Upper lobe of left lung (tissue), 6 donors: ENCODE data around the gene USH1G. TPM values are rescaled to one million over a fixed set of nuclear protein-coding genes. Genes with fewer than 3 reads are reported as not detected.
"Not testable (repeated sequence)": the region's sequence is repeated elsewhere in the genome, so short reads cannot be mapped to it uniquely, and the experiment has no call there.

ENCODE experiments used
- ATAC-seq, 2 donors: fragments of 200-7000 bp; cut with Tn5 transposase; one replicate each; pipeline ENCODE4 v1.9.1; 2022; ENCODE audit warnings: mild to moderate bottlenecking in 2 of 2, moderate library complexity in 2 of 2; ENCODE audit not compliant: low FRiP score in 2 of 2
- DNase-seq, 2 donors: peaks; one replicate each; pipeline ENCODE4 v3.0.0-alpha.2; 2019 to 2020
- H3K27ac ChIP-seq, 4 donors: fragments of 200-600 bp; sonication (generic); one replicate each; pipeline ENCODE4 v1.5.1; 2016 to 2019
- H3K27me3 ChIP-seq, 4 donors: fragments of 200-600 bp; sonication (generic); one replicate each; pipeline ENCODE4 v1.5.1; 2017 to 2019
- H3K36me3 ChIP-seq, 4 donors: fragments of 200-600 bp; sonication (generic); one replicate each; pipeline ENCODE4 v1.5.1; 2016 to 2019
- H3K4me1 ChIP-seq, 4 donors: fragments of 200-600 bp; sonication (generic); one replicate each; pipeline ENCODE4 v1.5.1; 2018 to 2019
- H3K4me3 ChIP-seq, 4 donors: fragments of 200-600 bp; sonication (generic); one replicate each; pipeline ENCODE4 v1.5.1; 2017 to 2019; ENCODE audit warnings: mild to moderate bottlenecking in 2 of 4, moderate library complexity in 1 of 4
- H3K9me3 ChIP-seq, 4 donors: fragments of 200-600 bp; sonication (generic); one replicate each; pipeline ENCODE4 v1.5.1; 2018 to 2019
- EP300 ChIP-seq, 4 donors: sonication (generic); formaldehyde crosslinking; IDR thresholded peaks; one replicate each; pipeline ENCODE4 v1.5.1; 2017; ENCODE audit warnings: antibody characterized with exemption in 4 of 4, control low read depth in 2 of 4
- POLR2A ChIP-seq, 4 donors: fragments of 450-650 bp; IDR thresholded peaks; one replicate each; pipeline ENCODE4 v1.5.1; 2016 to 2017; ENCODE audit warnings: antibody characterized with exemption in 4 of 4, mild to moderate bottlenecking in 2 of 4
- POLR2AphosphoS5 ChIP-seq, 2 donors: sonication (generic); formaldehyde crosslinking; IDR thresholded peaks; one replicate each; pipeline ENCODE4 v1.5.1; 2017; ENCODE audit warnings: antibody characterized with exemption in 2 of 2
- WGBS, 2 donors: methylation state at CpG; one replicate each; pipeline ENCODE4 v1.1.5; 2017 to 2018; 5-methylcytosine and 5-hydroxymethylcytosine counted together
- total RNA-seq, 6 donors: library from RNA; depleted of rRNA in 4 of 6; stranded (reverse); fragments of >200 nt in 4 of 6; gene quantifications; one replicate each; pipeline versions ENCODE4 v1.1.0 to v1.2.1, GENCODE V29; 2016 to 2021
- TF ChIP-seq, protein P1 (sequence below), 6 experiments: fragments of 450-650 bp in 4 of 6; fragments of 200-600 bp in 2 of 6; sonication (generic) in 2 of 6; IDR thresholded peaks; one replicate each; pipeline ENCODE4 v1.5.1; 2016 to 2019; ENCODE audit warnings: antibody characterized with exemption in 6 of 6
- donor health status: DM: no; HTN: no; CAD: no; lungs with moderate emphysema.
- donor health status: DM: no; HTN: yes; CAD: no; lungs with severe emphysema.

USH1G gene
- total RNA-seq, 6 donors from 2014 or later: 0.13 TPM; not detected in 5

DNA sequence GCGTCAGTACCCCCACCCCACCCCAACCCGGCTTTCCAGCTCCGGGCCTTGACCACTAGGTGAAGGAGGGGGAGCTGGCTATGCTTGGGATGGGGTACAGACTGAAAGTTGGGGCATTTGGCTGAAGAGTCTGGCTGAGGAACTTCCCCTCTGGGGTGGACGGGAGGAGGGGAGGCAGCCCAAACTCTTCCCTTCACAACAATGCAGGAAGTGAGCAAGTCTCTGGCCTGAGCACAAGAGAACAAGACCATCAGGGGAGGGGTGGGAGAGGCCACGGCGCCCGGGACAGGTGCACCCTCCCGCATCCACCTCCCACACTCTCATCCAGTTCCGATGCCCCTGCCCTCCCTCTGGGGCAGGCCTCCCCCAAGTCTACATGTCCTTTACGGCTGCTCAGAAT, 5.6 kb downstream of the USH1G start:
- H3K4me3 ChIP-seq: no peak overlapping the region
- WGBS, 2 donors: 42 to 58% methylated on average over 5 to 10 of the region's 10 CpGs
- H3K27me3 ChIP-seq: peaks cover 0 to 11% (median 5%) of the 10 kb centered on the region in 4 donors
- no peaks in the 10 kb centered on the region for H3K4me1 ChIP-seq
- no peaks in the 10 kb centered on the region for H3K36me3 ChIP-seq
- no peaks in the 10 kb centered on the region for H3K9me3 ChIP-seq
- ATAC-seq: peak in 1 of 2 donors; percentile 41
- no peak for TF ChIP-seq EP300 (IDR thresholded peaks at IDR 0.05)
- TF ChIP-seq, protein P1, sequence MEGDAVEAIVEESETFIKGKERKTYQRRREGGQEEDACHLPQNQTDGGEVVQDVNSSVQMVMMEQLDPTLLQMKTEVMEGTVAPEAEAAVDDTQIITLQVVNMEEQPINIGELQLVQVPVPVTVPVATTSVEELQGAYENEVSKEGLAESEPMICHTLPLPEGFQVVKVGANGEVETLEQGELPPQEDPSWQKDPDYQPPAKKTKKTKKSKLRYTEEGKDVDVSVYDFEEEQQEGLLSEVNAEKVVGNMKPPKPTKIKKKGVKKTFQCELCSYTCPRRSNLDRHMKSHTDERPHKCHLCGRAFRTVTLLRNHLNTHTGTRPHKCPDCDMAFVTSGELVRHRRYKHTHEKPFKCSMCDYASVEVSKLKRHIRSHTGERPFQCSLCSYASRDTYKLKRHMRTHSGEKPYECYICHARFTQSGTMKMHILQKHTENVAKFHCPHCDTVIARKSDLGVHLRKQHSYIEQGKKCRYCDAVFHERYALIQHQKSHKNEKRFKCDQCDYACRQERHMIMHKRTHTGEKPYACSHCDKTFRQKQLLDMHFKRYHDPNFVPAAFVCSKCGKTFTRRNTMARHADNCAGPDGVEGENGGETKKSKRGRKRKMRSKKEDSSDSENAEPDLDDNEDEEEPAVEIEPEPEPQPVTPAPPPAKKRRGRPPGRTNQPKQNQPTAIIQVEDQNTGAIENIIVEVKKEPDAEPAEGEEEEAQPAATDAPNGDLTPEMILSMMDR (IDR thresholded peaks at IDR 0.05): no peak
- TF ChIP-seq POLR2A (IDR thresholded peaks at IDR 0.05): no peak
- no peak for TF ChIP-seq POLR2AphosphoS5 (IDR thresholded peaks at IDR 0.05)
- H3K27ac ChIP-seq: no peak overlapping the region
- DNase-seq: no peak

GRCh38 chr17:74916851-74917199, 6.2 kb downstream of the USH1G start:
- peaks cover 0 to 7% (median 2%) of the 10 kb centered on the region in 4 donors for H3K27me3 ChIP-seq
- no peak overlapping the region for H3K4me3 ChIP-seq
- 93 to 95% methylated on average over 11 of the region's 11 CpGs for WGBS, 2 donors
- DNase-seq (no peak), ATAC-seq (no peak)
- no peak overlapping the region for H3K27ac ChIP-seq
- H3K9me3 ChIP-seq: no peaks in the 10 kb centered on the region
- H3K4me1 ChIP-seq: no peaks in the 10 kb centered on the region
- H3K36me3 ChIP-seq: no peaks in the 10 kb centered on the region
- TF ChIP-seq POLR2A (IDR thresholded peaks at IDR 0.05) (no peak), EP300 (IDR thresholded peaks at IDR 0.05) (no peak), POLR2AphosphoS5 (IDR thresholded peaks at IDR 0.05) (no peak)
- TF ChIP-seq, protein P1 (IDR thresholded peaks at IDR 0.05): no peak

DNA sequence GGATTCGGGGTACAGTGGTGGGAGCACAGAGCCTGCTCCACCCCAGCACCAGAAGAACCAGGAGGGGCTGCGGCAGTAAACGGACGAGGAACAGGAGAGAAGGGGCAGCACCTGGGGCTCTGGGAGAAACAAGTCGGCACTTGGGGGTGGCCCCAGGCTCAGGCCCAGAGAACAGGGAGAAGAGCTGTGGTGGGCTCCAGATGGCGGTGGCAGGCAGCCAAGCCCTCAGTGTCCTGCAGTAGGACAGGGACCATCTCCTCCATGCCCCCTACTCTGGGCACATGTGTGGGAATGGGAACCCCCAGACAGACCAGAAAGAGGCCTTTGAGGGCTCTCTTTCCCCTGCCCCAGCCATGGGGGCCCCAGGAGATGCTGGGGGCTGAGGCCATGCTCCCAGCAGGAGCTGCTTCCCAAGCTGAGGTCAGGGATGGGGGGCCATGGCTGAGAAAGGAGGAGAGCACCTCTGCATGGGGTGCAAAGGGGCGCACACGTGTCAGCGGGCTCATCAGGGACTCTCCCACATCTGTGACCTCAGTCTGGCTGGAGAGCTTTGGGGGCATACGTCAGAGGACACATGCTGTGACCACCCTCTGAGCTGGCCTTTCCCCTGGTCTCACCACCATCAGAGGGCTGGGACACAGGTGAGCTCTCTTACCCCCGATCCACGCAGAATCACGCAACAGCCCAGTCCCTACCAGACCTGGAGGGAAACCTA, 6.8 kb downstream of the USH1G start:
- no peak for ATAC-seq
- Histone ChIP-seq H3K27me3 (peaks cover 0 to 7% (median 0%) of the 10 kb centered on the region in 4 donors), H3K27ac (no peak overlapping the region), H3K9me3 (no peaks in the 10 kb centered on the region), H3K36me3 (no peaks in the 10 kb centered on the region), H3K4me3 (no peak overlapping the region), H3K4me1 (no peaks in the 10 kb centered on the region)
- no peak for DNase-seq
- WGBS, 2 donors: 82 to 89% methylated on average over 12 to 13 of the region's 13 CpGs
- TF ChIP-seq POLR2AphosphoS5 (IDR thresholded peaks at IDR 0.05): no peak
- TF ChIP-seq POLR2A (IDR thresholded peaks at IDR 0.05): no peak
- TF ChIP-seq EP300 (IDR thresholded peaks at IDR 0.05): no peak
- TF ChIP-seq, protein P1 (IDR thresholded peaks at IDR 0.05): no peak

- DNase-seq, H3K27ac ChIP-seq, ATAC-seq, H3K36me3 ChIP-seq, H3K9me3 ChIP-seq, H3K4me1 ChIP-seq, H3K4me3 ChIP-seq, H3K27me3 ChIP-seq: not testable (repeated sequence)
- WGBS, 2 donors: 56 to 81% methylated on average over 2 to 8 of the region's 8 CpGs
Measured at GRCh38 chr17:74911423-74911822, 11.6 kb downstream of the USH1G start.

DNA sequence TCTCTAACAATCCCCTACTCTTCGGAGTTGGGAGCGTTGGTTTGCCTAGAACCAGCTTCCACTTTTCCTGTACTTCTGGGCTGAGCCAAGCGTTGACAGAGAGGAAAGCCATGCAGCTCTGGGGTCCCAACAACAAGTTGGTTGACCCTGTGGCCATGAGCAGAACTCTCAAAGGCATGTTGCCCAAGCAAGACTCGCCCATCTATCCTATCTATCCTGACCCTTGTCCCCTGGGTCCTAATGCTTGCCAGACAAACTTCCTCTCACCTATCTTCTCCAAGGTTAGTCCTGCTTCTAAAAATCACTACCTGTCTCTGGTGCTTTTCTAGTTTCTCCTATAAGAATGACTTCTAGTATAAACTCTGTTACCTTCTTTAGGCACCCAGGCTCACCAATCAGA, 14.0 kb downstream of the USH1G start:
- not testable (repeated sequence) for H3K4me3 ChIP-seq, H3K27ac ChIP-seq, DNase-seq, ATAC-seq, H3K27me3 ChIP-seq, H3K4me1 ChIP-seq, H3K36me3 ChIP-seq, H3K9me3 ChIP-seq
- 76% methylated on average over 4 of the region's 4 CpGs for WGBS, 2 donors

GRCh38 chr17:74907012-74907411, 16.0 kb downstream of the USH1G start:
- Histone ChIP-seq H3K27me3 (no peaks in the 10 kb centered on the region), H3K4me3 (no peak overlapping the region), H3K9me3 (no peaks in the 10 kb centered on the region), H3K27ac (no peak overlapping the region), H3K36me3 (no peaks in the 10 kb centered on the region), H3K4me1 (no peaks in the 10 kb centered on the region)
- TF ChIP-seq POLR2A (IDR thresholded peaks at IDR 0.05) (no peak), POLR2AphosphoS5 (IDR thresholded peaks at IDR 0.05) (no peak), EP300 (IDR thresholded peaks at IDR 0.05) (no peak)
- TF ChIP-seq, protein P1 (IDR thresholded peaks at IDR 0.05): no peak
- DNase-seq: peak in 1 of 2 donors; percentile 74
- no peak for ATAC-seq
- 92 to 93% methylated on average over 10 to 28 of the region's 34 CpGs for WGBS, 2 donors

DNA sequence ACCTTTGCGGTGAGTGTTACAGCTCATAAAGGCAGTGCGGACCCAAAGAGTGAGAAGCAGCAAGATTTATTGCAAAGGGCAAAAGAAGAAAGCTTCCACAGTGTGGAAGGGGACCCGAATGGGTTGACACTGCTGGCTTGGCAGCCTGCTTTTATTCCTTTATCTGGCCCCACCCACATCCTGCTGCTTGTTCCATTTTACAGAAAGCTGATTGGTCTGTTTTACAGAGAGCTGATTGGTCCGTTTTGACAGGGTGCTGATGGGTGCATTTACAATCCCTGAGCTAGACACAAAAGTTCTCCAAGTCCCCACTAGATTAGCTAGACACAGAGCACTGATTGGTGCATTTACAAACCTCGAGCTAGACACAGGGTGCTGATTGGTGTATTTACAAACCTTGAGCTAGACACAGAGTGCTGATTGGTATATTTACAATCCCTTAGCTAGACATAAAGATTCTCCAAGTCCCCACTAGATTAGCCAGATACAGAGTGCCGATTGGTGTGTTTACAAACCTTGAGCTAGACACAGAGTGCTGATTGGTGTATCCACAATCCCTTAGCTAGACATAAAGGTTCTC, 16.8 kb downstream of the USH1G start:
- not testable (repeated sequence) for ATAC-seq, H3K27ac ChIP-seq, H3K27me3 ChIP-seq, H3K4me3 ChIP-seq, H3K9me3 ChIP-seq, H3K36me3 ChIP-seq, DNase-seq, H3K4me1 ChIP-seq
- 73 to 77% methylated on average over 6 of the region's 6 CpGs for WGBS, 2 donors
